ENCODE measurements around the gene KCNF1. TPM values are rescaled to one million over a fixed set of nuclear protein-coding genes. Genes with fewer than 3 reads are reported as not detected.

KCNF1 gene
- total RNA-seq, 1 experiment from 2014 or later: 1.2 TPM

DNA sequence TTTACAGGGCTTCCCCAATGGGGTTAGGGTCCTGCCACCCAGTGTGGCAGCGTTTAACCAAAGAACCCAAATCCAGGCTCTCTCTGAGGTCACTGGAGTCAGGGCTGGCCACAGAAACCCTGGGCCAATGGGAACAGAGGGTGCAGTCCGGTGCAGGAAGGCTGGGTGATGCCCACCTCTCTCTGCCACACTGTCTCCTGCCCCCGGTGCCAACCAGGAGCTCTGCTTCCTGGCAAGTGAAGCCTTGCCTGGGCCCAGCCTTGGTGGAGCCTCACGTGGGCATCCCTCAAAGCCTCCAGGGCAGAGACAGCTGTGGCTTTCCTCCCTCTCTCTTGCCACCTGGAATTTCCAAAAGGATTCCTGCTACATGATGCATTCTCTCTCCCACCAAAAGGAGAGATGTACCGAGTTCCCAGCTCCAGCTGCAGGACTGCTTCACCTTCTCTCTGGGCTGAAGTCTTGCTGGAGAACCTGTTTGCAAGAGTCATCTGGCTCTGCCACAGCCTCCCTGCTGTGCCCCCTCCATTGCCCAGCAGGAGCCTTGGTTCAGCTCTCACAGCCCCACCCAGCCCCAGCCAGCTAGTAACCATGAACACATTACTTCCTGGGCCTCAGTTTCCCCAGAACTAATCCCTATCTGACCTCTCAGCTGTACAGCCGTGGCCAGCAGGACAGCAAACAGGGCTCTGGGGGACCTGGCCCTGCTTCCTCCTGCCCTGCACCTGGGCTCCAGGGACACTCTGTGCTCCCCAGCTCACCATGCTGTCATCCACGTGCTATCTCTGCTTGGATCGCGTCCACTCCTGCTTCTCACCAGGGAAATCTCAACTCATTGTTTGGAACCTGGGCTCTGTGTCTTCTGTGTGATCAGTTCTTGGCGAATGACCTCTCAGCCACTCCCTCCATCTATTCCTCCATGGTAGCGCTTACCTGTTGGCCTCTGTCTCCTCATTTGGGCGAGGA, 43.4 kb downstream of the KCNF1 start:
- H3K9me3 Mint-ChIP-seq: peaks cover 13% of the 10 kb centered on the region
- DNase-seq (ENCODE audit: low spot score) (no peak), ATAC-seq (no peak)
- POLR2A ChIA-PET: no interaction called here
- TF ChIP-seq SMAD4 (CRISPR knock-in tag; IDR thresholded peaks at IDR 0.05) (no peak), NFATC4 (CRISPR knock-in tag; IDR thresholded peaks at IDR 0.05) (no peak), SMAD3 (CRISPR knock-in tag; IDR thresholded peaks at IDR 0.05; ENCODE audit: borderline replicate concordance) (no peak), ZNF396 (CRISPR knock-in tag; IDR thresholded peaks at IDR 0.05; ENCODE audit: borderline replicate concordance) (no peak), ERG (CRISPR knock-in tag; IDR thresholded peaks at IDR 0.05) (no peak), NR2C2 (CRISPR knock-in tag; IDR thresholded peaks at IDR 0.05) (no peak), NR3C1 (CRISPR knock-in tag; conservative IDR thresholded peaks at IDR 0.05; ENCODE audit: low read depth) (no peak), ZNF232 (CRISPR knock-in tag; IDR thresholded peaks at IDR 0.05) (no peak), ZNF281 (CRISPR knock-in tag; IDR thresholded peaks at IDR 0.05) (no peak), GRHL2 (CRISPR knock-in tag; IDR thresholded peaks at IDR 0.05; ENCODE audit: insufficient replicate concordance, severe bottlenecking) (no peak), PRRX2 (CRISPR knock-in tag; IDR thresholded peaks at IDR 0.05) (no peak), NFE2L1 (CRISPR knock-in tag; IDR thresholded peaks at IDR 0.05) (no peak), MYBL2 (CRISPR knock-in tag; IDR thresholded peaks at IDR 0.05) (no peak), EMX1 (CRISPR knock-in tag; IDR thresholded peaks at IDR 0.05) (no peak), SOX15 (CRISPR knock-in tag; IDR thresholded peaks at IDR 0.05) (no peak), TCF7 (CRISPR knock-in tag; IDR thresholded peaks at IDR 0.05; ENCODE audit: low read depth) (no peak)
- TF ChIP-seq, protein P1, sequence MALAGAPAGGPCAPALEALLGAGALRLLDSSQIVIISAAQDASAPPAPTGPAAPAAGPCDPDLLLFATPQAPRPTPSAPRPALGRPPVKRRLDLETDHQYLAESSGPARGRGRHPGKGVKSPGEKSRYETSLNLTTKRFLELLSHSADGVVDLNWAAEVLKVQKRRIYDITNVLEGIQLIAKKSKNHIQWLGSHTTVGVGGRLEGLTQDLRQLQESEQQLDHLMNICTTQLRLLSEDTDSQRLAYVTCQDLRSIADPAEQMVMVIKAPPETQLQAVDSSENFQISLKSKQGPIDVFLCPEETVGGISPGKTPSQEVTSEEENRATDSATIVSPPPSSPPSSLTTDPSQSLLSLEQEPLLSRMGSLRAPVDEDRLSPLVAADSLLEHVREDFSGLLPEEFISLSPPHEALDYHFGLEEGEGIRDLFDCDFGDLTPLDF (CRISPR knock-in tag; IDR thresholded peaks at IDR 0.05): no peak
- TF ChIP-seq, protein P2, sequence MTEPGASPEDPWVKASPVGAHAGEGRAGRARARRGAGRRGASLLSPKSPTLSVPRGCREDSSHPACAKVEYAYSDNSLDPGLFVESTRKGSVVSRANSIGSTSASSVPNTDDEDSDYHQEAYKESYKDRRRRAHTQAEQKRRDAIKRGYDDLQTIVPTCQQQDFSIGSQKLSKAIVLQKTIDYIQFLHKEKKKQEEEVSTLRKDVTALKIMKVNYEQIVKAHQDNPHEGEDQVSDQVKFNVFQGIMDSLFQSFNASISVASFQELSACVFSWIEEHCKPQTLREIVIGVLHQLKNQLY (CRISPR knock-in tag; IDR thresholded peaks at IDR 0.05): no peak
- H3K36me3 Mint-ChIP-seq: peaks cover 6% of the 10 kb centered on the region
- no peak overlapping the region for H3K4me3 Mint-ChIP-seq
- peak overlapping the region; percentile 66; the same call in 1 of the 2 replicates for H3K27ac Mint-ChIP-seq
- H3K27me3 Mint-ChIP-seq (ENCODE audit: low read depth): no peaks in the 10 kb centered on the region
- peaks cover 8% of the 10 kb centered on the region for H3K4me1 Mint-ChIP-seq
- CTCF ChIA-PET: no interaction called here

- no peaks in the 10 kb centered on the region for H3K27me3 Mint-ChIP-seq (ENCODE audit: low read depth)
- H3K4me1 Mint-ChIP-seq: peaks cover 8% of the 10 kb centered on the region
- CTCF ChIA-PET: no interaction called here
- no peak overlapping the region for H3K4me3 Mint-ChIP-seq
- peaks cover 7% of the 10 kb centered on the region for H3K9me3 Mint-ChIP-seq
- DNase-seq (ENCODE audit: low spot score) (no peak), ATAC-seq (no peak)
- H3K27ac Mint-ChIP-seq: no peak overlapping the region
- POLR2A ChIA-PET: no interaction called here
- peaks cover 6% of the 10 kb centered on the region for H3K36me3 Mint-ChIP-seq
- TF ChIP-seq ZMAT4 (CRISPR knock-in tag; IDR thresholded peaks at IDR 0.05) (no peak), ZNF263 (CRISPR knock-in tag; IDR thresholded peaks at IDR 0.05; ENCODE audit: low read depth) (no peak), USF2 (CRISPR knock-in tag; IDR thresholded peaks at IDR 0.05) (no peak), NFYB (CRISPR knock-in tag; conservative IDR thresholded peaks at IDR 0.05; ENCODE audit: low read depth) (no peak), SMAD4 (CRISPR knock-in tag; IDR thresholded peaks at IDR 0.05) (no peak), FOXP1 (CRISPR knock-in tag; IDR thresholded peaks at IDR 0.05; ENCODE audit: borderline replicate concordance) (no peak), CREM (CRISPR knock-in tag; IDR thresholded peaks at IDR 0.05) (no peak)
- TF ChIP-seq, protein P3, sequence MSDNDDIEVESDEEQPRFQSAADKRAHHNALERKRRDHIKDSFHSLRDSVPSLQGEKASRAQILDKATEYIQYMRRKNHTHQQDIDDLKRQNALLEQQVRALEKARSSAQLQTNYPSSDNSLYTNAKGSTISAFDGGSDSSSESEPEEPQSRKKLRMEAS (CRISPR knock-in tag; IDR thresholded peaks at IDR 0.05): no peak
Observed at GRCh38 chr2:10956006-10956790, 44.5 kb downstream of the KCNF1 start.
